GM21515 (cell line): ENCODE results near the gene RELB.

Source experiments
- ATAC-seq: cut with Tn5 transposase; IDR thresholded peaks from one replicate; pipeline ENCODE4 v1.9.1; 2021; ENCODE audit not compliant: unreplicated experiment

RELB gene

DNA sequence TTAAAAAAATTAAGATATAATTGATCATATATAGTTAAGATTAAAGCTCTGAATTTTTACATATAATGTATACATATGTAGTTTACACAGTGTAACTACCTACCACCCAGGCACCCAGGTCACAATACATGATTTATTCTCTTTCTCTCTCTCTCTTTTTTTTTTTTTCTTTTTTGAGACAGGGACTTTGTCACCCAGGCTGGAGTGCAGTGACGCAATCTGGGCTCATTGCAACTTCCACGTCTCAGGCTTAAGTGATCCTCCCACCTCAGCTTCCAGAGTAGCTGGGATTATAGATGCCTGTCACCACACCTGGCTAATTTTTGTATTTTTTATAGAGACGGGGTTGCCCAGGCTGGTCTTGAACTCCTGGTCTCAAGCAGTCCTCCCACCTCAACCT is 18.8 kb downstream of the RELB start:
- no peak for ATAC-seq

GRCh38 chr19:45021971-45022370 is 20.7 kb downstream of the RELB start:
- ATAC-seq = no peak

- no peak for ATAC-seq
Measured at GRCh38 chr19:45023048-45023447, 21.8 kb downstream of the RELB start.

DNA sequence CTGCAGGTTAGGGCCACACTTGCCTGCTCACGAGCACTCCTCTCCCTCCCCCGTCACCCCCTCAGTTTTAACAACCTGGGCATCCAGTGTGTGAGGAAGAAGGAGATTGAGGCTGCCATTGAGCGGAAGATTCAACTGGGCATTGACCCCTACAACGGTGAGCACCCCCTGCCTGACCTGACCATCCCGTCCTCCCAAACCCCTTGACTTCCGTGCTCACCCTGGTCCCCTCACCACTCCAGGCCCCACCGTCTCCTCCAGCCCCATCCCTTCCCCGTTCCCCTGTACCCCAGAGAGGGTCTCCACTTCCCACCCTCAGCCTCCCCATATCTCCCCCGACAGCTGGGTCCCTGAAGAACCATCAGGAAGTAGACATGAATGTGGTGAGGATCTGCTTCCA is 24.0 kb downstream of the RELB start:
- ATAC-seq = no peak

DNA sequence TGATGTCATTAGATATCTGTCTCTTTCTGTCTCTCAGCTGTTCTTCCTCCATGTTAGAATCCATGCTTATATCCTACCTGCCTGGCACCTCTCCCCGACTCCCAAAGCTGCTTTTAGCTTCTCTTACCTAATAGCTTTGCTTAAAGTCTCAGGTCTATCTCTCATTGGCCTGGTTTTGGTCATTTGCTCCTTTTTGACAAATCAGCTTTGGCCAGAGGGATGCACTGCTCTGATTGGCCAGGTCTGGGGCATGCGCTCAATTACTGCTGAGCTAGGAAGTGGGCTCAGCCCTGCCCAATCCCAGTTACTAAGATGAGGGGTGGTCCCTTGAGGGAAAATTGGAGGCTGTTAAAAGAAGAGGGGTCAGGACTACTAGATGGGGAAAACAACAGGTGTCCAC is 26.1 kb downstream of the RELB start:
- no peak for ATAC-seq

DNA sequence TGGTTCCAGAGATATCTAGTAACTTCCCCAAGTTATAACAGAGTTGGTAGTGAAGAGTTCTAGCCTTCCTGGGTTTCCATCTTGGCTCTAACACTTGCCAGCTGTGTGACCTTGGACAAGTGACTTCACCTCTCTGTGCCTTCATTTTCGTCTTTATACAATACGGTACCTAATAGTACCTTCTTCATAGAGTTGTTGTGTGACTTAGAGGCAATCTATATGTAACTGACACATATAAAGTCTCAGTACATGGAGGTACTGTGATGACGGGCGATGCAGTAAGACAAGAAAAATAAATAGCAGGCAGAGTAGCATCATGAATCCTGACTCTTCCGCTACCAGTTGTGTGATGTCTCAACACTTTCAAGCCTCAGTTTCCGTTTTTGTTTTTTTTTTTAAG is 29.6 kb downstream of the RELB start:
- no peak for ATAC-seq

DNA sequence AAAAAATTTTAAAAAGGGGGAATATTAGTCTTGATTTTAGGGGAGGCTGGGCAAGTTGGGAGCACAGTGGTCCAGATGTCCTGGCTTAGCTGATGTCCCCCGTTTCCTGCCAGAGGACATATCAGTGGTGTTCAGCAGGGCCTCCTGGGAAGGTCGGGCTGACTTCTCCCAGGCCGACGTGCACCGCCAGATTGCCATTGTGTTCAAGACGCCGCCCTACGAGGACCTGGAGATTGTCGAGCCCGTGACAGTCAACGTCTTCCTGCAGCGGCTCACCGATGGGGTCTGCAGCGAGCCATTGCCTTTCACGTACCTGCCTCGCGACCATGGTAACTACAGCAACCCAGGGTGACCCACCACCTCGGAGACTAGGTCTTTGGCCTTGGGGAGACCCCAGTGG is 31.2 kb downstream of the RELB start:
- no peak for ATAC-seq

DNA sequence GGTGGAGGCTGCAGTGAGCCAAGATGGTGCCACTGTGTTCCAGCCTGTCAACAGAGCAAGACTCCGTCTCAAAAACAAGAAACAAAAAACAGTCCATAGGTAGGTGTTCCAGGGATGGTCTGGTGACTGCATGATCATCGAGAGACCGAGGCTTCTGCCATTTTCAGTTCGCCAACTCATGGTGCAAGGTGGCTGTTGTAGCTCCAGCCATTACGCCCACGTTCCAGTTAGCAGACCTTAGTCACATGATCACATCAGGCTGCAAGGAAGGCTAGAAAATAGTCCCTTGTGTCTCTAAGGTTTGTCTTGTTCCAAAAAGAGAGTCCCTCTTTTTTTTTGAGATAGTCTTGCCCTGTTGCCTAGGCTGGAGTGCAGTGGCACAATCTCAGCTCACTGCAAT is 34.5 kb downstream of the RELB start:
- ATAC-seq = no peak

GRCh38 chr19:45037393-45038169 is 36.3 kb downstream of the RELB start:
- ATAC-seq = no peak

DNA sequence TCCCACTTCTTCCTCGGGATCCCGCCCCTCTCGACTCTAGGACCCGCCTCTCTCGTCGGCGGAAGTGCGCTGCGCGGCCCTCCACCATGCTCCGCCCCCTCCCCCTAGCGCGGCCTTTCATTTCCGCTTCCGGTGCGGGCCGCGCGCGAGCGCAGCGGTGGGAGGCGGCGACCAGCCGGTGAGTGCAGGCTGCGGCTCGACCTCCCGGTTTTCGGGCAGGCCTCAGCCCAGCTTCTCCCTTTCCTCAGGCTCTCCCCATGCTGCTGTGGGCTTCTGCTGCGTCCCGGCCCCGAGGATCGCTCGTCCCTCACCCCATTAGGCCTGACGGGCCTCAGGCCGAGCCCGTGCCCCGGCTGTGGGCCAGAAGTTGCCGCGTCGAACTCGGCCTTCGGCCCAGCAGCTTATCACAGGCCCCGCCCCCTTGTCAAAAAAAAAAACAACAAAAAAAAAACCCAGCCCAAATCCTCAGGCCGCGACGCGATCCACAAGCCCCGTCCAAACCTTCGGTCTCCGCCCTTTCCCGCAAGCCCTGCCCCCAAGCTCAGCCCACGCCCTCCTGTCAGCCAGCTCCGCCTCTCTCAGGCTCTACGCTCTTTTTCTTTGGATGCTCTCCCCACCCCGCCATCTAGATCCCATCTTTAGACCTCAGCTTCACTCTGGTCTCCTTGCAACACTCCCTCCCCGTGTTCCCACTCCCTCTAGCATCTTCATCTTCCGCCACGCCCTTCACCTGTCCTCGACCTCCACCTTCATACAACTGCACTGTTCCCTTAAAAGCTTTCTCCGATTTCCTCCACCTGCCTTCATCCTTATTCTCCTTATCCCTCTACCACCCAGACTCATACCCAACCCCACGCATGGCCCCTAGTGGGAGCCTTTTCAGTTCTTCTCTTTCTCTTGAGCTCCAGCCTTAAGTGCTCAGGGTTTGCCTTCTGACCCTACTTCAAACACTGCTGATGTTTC is 37.9 kb downstream of the RELB start, which contains the start of gene CLASRP:
Gene CLASRP, plus strand, starts transcription at position 115 of the 963 bp plus-strand sequence. CDS start 1,168 bp downstream, outside the sequence.
- peak; percentile 77 for ATAC-seq

GRCh38 chr19:45040059-45040771 is 39.0 kb downstream of the RELB start:
- no peak for ATAC-seq

- no peak for ATAC-seq
Measured at GRCh38 chr19:45041125-45041524, 39.9 kb downstream of the RELB start.

DNA sequence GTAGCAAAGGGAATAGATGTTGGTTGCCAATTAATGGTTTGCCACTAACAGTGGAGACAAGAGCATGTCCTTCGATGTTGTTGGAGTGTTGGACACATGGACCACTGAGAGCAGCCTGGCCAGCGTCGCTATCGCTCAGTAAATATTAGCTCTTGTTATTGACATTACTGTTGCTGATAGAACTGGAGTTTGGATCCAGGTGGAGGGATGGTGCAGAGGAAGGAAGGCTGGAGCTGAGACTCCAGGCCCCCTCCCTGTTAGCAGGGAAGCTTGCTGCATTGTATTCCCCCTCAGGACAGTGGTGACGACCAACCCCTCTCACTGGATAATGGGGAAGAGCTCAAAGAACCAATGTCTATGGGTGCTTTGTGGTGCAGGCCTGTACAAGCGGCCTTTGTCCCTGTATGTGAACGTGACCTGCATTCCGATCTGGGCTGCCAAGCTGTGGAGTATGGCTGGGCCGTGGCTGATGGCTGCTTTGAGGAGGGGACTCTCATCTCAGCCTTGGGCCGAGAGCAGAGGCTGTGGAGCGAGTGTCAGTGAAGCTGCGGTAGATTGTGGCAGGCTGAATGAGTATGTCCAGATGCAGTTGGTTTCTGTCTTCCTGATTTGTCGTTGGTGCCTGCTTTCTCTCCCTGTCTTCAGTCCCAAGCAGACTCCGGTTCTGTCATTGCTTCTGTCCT is 44.5 kb downstream of the RELB start:
- no peak for ATAC-seq

- ATAC-seq = no peak
Measured at GRCh38 chr19:45046355-45046754, 45.1 kb downstream of the RELB start.

DNA sequence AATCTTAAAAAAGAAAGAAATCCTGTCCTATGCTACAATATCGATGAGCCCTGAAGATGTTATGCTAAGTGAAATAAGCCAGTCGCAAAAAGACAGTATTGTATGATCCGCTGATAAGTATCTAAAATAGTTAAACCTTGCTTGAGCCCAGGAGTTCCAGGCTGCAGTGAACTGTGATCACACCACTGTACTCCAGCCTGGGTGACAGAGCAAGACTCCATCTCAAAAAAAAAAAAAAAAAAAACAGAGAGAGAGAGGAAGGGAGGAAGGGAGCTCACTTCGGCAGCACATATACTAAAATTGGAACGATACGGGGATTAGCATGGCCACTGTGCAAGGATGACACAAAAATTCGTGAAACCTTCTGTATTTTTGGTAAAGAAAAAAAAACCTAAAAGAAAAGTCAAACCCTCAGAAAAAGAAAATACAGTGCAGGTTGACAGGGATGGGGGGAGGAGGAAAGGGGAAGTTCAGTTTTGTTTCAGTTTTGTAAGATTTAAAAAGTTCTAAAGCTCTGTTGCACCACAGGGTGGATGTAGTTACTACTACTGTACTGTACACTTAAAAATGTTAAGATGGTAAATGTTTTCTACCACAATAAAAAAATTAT is 46.0 kb downstream of the RELB start:
- no peak for ATAC-seq

- no peak for ATAC-seq
Measured at GRCh38 chr19:45049073-45049736, 47.9 kb downstream of the RELB start.

DNA sequence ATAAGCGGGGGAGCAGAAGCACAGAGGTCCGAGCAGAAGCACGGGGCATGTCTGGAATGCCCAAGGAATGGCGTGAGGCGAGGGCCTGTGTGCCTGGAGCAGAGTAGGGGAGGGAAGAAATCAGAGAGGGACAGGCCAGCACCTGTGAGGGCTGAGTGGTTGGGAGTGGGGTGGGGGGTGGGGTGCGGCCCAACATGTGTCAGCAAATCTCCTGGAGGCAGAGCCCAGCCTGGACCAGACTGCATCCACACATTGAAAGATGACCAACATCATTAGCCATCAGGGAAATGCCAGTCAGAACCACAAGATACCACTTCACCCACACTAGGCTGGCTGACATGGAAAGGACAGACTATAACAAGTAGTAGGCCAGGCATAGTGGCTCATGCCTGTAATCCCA is 48.8 kb downstream of the RELB start:
- no peak for ATAC-seq

GRCh38 chr19:45051929-45052579 is 50.8 kb downstream of the RELB start:
- no peak for ATAC-seq

DNA sequence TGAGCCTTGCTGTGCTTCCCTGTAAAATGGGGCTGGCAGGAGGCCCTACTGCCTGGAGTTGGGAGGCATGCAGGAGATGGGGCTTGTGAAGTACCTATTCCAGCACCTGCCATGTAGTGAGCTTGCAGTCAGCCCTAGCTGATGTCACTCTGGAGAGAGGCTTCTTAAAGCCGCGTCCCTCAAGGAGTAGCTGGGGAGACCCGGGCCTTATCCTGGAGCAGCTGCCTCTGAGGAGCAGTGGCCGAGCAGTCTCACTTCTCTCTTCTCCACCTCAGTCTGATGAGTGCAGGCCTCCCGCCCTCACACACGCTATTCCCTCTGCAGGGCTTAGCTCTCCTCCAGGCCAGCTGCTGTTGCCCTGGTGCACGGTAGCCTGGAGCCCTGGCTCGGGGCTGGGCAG is 55.6 kb downstream of the RELB start:
- no peak for ATAC-seq
